ELF-1 (cell line): ENCODE data around the gene TECPR1.

Experiments
- DNase-seq: peaks from one replicate; pipeline ENCODE4 v3.0.0-alpha.2; 2016; ENCODE audit warnings: low read depth, low spot score

The TECPR1 gene

GRCh38 chr7:98283127-98283886 is 31.3 kb upstream of the TECPR1 start:
- no peak for DNase-seq

- no peak for DNase-seq
Measured at GRCh38 chr7:98282703-98283102, 30.7 kb upstream of the TECPR1 start.

GRCh38 chr7:98281757-98282606 is 29.9 kb upstream of the TECPR1 start:
- DNase-seq = no peak

- DNase-seq = peak; percentile 81
Measured at GRCh38 chr7:98280791-98281756, 29.0 kb upstream of the TECPR1 start, which contains the start of gene BRI3. TSS of gene BRI3 (plus strand) at chr7:98281686. CDS start at chr7:98281796, 110 bp downstream.

- no peak for DNase-seq
Measured at GRCh38 chr7:98280296-98280695, 28.3 kb upstream of the TECPR1 start.

- no peak for DNase-seq
Measured at GRCh38 chr7:98278936-98279335, 26.9 kb upstream of the TECPR1 start.

- DNase-seq = no peak
Measured at GRCh38 chr7:98278408-98278807, 26.4 kb upstream of the TECPR1 start.

GRCh38 chr7:98276241-98276761 is 24.3 kb upstream of the TECPR1 start:
- no peak for DNase-seq

- no peak for DNase-seq
Measured at GRCh38 chr7:98267303-98267702, 15.3 kb upstream of the TECPR1 start.

GRCh38 chr7:98266840-98267239 is 14.8 kb upstream of the TECPR1 start:
- no peak for DNase-seq

- peak; percentile 86 for DNase-seq
Measured at GRCh38 chr7:98265841-98266271, 13.8 kb upstream of the TECPR1 start.

GRCh38 chr7:98257701-98258100 is 5.7 kb upstream of the TECPR1 start:
- no peak for DNase-seq

GRCh38 chr7:98256431-98256830 is 4.4 kb upstream of the TECPR1 start:
- no peak for DNase-seq

GRCh38 chr7:98254951-98255610 is 3.0 kb upstream of the TECPR1 start:
- no peak for DNase-seq

- DNase-seq = no peak
Measured at GRCh38 chr7:98254516-98254915, 2.5 kb upstream of the TECPR1 start.

- no peak for DNase-seq
Measured at GRCh38 chr7:98252425-98253054, 508 bp upstream of the TECPR1 start.

GRCh38 chr7:98251231-98251600 is 816 bp downstream of the TECPR1 start:
- no peak for DNase-seq

- no peak for DNase-seq
Measured at GRCh38 chr7:98250789-98251188, 1.2 kb downstream of the TECPR1 start.

- no peak for DNase-seq
Measured at GRCh38 chr7:98249106-98249505, 2.9 kb downstream of the TECPR1 start.

GRCh38 chr7:98248156-98248555 is 3.9 kb downstream of the TECPR1 start:
- DNase-seq = no peak
